Endothelial cell of umbilical vein (primary cell): ENCODE data around the gene CASKIN1. TPM values are rescaled to one million over a fixed set of nuclear protein-coding genes. Genes with fewer than 3 reads are reported as not detected.

ENCODE experiments used
- BruUV-seq: library from RNA; stranded (reverse); fragments of 400-500 nt; replicated peaks from 2 replicates; lab custom pipeline; 2021; lab: Mats Ljungman, UMichigan
- CTCF ChIA-PET: fragments of 300-600, 350-600 bp; sonication (Branson Sonifier 250); formaldehyde crosslinking; loops from one replicate; lab custom pipeline; 2021; ENCODE audit warnings: antibody characterized with exemption, inconsistent platforms; lab: Charles Lee
- POLR2A ChIA-PET: fragments of 300-600, 350-600 bp; sonication (Branson Sonifier 250); formaldehyde crosslinking; loops from one replicate; lab custom pipeline; 2021; ENCODE audit warnings: antibody characterized with exemption, inconsistent platforms; lab: Charles Lee
- DNase-seq: peaks from one replicate; pipeline ENCODE4 v3.0.0-alpha.2; 2011; ENCODE audit warnings: low read depth, low spot score
- FAIRE-seq: peaks from 2 replicates; lab custom pipeline; 2011; peaks lifted over from hg19 to GRCh38; lab: Jason Lieb, UNC
- H2AFZ ChIP-seq: 2 replicates; pipeline ENCODE4 v1.6.0; 2012; ENCODE audit warnings: low read depth, low read length, control low read depth, inconsistent platforms
- H3K27ac ChIP-seq: 2 replicates; pipeline ENCODE4 v1.5.1; 2011; ENCODE audit warnings: low read depth, mild to moderate bottlenecking, control low read depth, low read length, moderate library complexity; ENCODE audit not compliant: insufficient read depth
- H3K27me3 ChIP-seq, 2 experiments: 2 replicates each; pipeline versions ENCODE4 v1.6.0 to v1.6.1; 2011; ENCODE audit warnings: low read length in 2 of 2, mixed read lengths in 1 of 2; ENCODE audit not compliant: control insufficient read depth in 2 of 2, insufficient read depth in 2 of 2
- H3K36me3 ChIP-seq, 2 experiments: 2 replicates in 1 of 2; 3 replicates in 1 of 2; pipeline ENCODE4 v1.5.1; 2011; ENCODE audit warnings: low read length in 2 of 2, mild to moderate bottlenecking in 1 of 2, moderate library complexity in 1 of 2; ENCODE audit not compliant: control insufficient read depth in 2 of 2, insufficient read depth in 2 of 2; ENCODE audit errors: extremely low read depth in 1 of 2
- H3K4me1 ChIP-seq: 3 replicates; pipeline ENCODE4 v1.5.1; 2011; ENCODE audit warnings: mild to moderate bottlenecking, low read length; ENCODE audit not compliant: control insufficient read depth, insufficient read depth; ENCODE audit errors: extremely low read depth
- H3K4me2 ChIP-seq: 2 replicates; pipeline ENCODE4 v1.6.1; 2011; ENCODE audit warnings: low read length, control low read depth, mixed read lengths; ENCODE audit not compliant: insufficient read depth
- H3K4me3 ChIP-seq, 3 experiments: fragments of 200-600 bp in 1 of 3; sonication (generic), shearing (Covaris generic) in 1 of 3; replicated peaks in 1 of 3; 2 replicates each; pipeline ENCODE4 v1.5.1; 2011 to 2016; ENCODE audit warnings: control low read depth in 3 of 3, low read length in 3 of 3, mild to moderate bottlenecking in 2 of 3, inconsistent platforms in 1 of 3, low read depth in 1 of 3, moderate library complexity in 1 of 3; ENCODE audit not compliant: insufficient read depth in 1 of 3
- H3K79me2 ChIP-seq: 2 replicates; pipeline ENCODE4 v1.6.0; 2012; ENCODE audit warnings: low read length, inconsistent platforms; ENCODE audit not compliant: control insufficient read depth, insufficient read depth
- H3K9ac ChIP-seq: replicated peaks from 2 replicates; pipeline ENCODE3; 2011; ENCODE audit warnings: low read length, control low read depth; ENCODE audit not compliant: insufficient read depth; ENCODE audit errors: extremely low read depth
- H3K9me1 ChIP-seq: replicated peaks from 3 replicates; pipeline ENCODE4 v1.6.0; 2011; ENCODE audit warnings: mild to moderate bottlenecking, low read length; ENCODE audit not compliant: control insufficient read depth, insufficient read depth; ENCODE audit errors: extremely low read depth
- H3K9me3 ChIP-seq: replicated peaks from 2 replicates; pipeline ENCODE4 v1.5.1; 2012; ENCODE audit warnings: low read length, inconsistent platforms; ENCODE audit not compliant: control insufficient read depth, insufficient read depth
- H4K20me1 ChIP-seq: replicated peaks from 2 replicates; pipeline ENCODE3; 2011; ENCODE audit warnings: mild to moderate bottlenecking, low read length; ENCODE audit not compliant: control insufficient read depth, insufficient read depth; ENCODE audit errors: extremely low read depth
- EZH2 ChIP-seq: IDR thresholded peaks from 2 replicates; pipeline ENCODE4 v1.6.1; 2012; ENCODE audit warnings: borderline replicate concordance, low read depth, mild to moderate bottlenecking, moderate library complexity, low read length, inconsistent platforms; ENCODE audit not compliant: severe bottlenecking
- FOS ChIP-seq: IDR thresholded peaks from 2 replicates; pipeline ENCODE4 v1.6.1; 2011; ENCODE audit warnings: mild to moderate bottlenecking, low read length, moderate library complexity, borderline replicate concordance; ENCODE audit not compliant: insufficient read depth
- GATA2 ChIP-seq: IDR thresholded peaks from 2 replicates; pipeline ENCODE4 v1.7.0; 2011; ENCODE audit warnings: low read depth, mild to moderate bottlenecking, moderate library complexity, mixed read lengths, low read length; ENCODE audit not compliant: insufficient read length, insufficient read depth
- JUN ChIP-seq: IDR thresholded peaks from 2 replicates; pipeline ENCODE4 v1.6.1; 2011; ENCODE audit warnings: borderline replicate concordance, low read depth; ENCODE audit not compliant: insufficient read length, insufficient read depth
- MAX ChIP-seq: IDR thresholded peaks from 2 replicates; pipeline ENCODE4 v1.6.1; 2011; ENCODE audit not compliant: insufficient read depth, insufficient read length
- MYC ChIP-seq: IDR thresholded peaks from one replicate; pipeline ENCODE4 v1.6.1; 2011; ENCODE audit warnings: mild to moderate bottlenecking, low read depth, low read length
- POLR2A ChIP-seq: IDR thresholded peaks from 2 replicates; pipeline ENCODE4 v1.6.1; 2012; ENCODE audit warnings: low read depth, mild to moderate bottlenecking, control low read depth, low read length
- POLR2AphosphoS5 ChIP-seq: IDR thresholded peaks from 2 replicates; pipeline ENCODE4 v1.6.1; 2012; ENCODE audit warnings: low read depth, mild to moderate bottlenecking, control low read depth, low read length, moderate library complexity; ENCODE audit not compliant: insufficient read depth
- dilution Hi-C: fragments of 300-500 bp; cut with MboI; formaldehyde crosslinking; loops from one replicate; pipeline ENCODE4 v1.15.0; 2019; ENCODE audit warnings: low sequenced_read_pairs; ENCODE audit not compliant: extremely low pct_ligation_motif_present
- intact Hi-C: fragments of 100-400 bp; cut with micrococcal nuclease; formaldehyde crosslinking; loops from one replicate; pipeline ENCODE4 v1.10.0; 2022
- polyA plus RNA-seq, 4 experiments: library from polyadenylated mRNA; depleted of rRNA in 3 of 4; stranded (reverse) in 3 of 4; unstranded in 1 of 4; fragments of >200 nt; gene quantifications; 2 replicates each; pipeline versions ENCODE4 v1.2.1 to v1.2.3, GENCODE V29; 2011 to 2012; ENCODE audit warnings: missing spikeins in 1 of 4
- total RNA-seq: library from RNA; stranded (reverse); gene quantifications from 2 replicates; pipeline ENCODE4 v1.2.3, GENCODE V29; 2021
- TF ChIP-seq, protein P1 (sequence below), 2 donors: IDR thresholded peaks; 1 replicate in 1 of 2; 2 replicates in 1 of 2; pipeline ENCODE4 v1.5.1; 2011; ENCODE audit warnings: low read length in 2 of 2, mild to moderate bottlenecking in 2 of 2, moderate library complexity in 2 of 2, control low read depth in 1 of 2, inconsistent platforms in 1 of 2, low read depth in 1 of 2; ENCODE audit not compliant: insufficient read depth in 1 of 2; ENCODE audit errors: extremely low read depth in 1 of 2

The CASKIN1 gene
- total and polyA plus RNA-seq, 2 donors (not counting 3 experiments of a cell fraction or from before 2014, with no cell fraction given): 0.11 to 0.58 TPM

DNA sequence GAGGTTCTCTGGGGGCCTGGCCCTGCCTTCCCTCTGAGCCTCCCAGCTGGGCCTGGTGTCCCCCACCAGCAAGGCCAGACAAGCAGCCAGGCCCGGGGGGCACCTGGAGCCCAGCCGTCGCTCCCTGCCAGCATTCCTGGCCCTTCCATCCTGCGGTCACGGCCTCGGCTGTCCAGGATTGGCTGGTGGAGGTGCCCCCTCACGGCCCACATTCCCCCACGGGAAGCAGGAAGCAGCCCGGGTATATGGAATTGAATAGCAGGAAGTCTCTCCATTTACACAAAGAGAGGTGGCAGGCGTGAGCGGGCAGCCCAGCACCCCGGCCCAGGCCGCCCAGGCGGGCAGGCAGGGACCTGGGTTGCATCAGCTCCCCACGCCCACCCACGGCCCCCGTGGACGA lies 26.3 kb downstream of the CASKIN1 start:
- H3K4me3 ChIP-seq: peak overlapping the region; percentile 40 to 71 (median 57)
- peak overlapping the region; percentile 65 for H3K4me2 ChIP-seq
- no peaks in the 10 kb centered on the region for H4K20me1 ChIP-seq
- no peaks in the 10 kb centered on the region for H3K9me1 ChIP-seq
- no peaks in the 10 kb centered on the region for H3K9me3 ChIP-seq
- FAIRE-seq: peak; percentile 99
- POLR2A ChIA-PET: interaction anchor here (0.5 to 2.2 kb wide), 5 partner anchors 11 to 28 kb away, joined by 3 to 32 read pairs (median 4); partner anchors contain the start of gene TRAF7
- peaks cover 52% of the 10 kb centered on the region for H3K79me2 ChIP-seq
- H3K9ac ChIP-seq: peak overlapping the region; percentile 91
- intact Hi-C loops (loop anchor here (1.0 to 2.0 kb wide), 3 partner anchors 15 to 81 kb away; partner anchors contain the start of genes E4F1, ECI1 and TRAF7), dilution Hi-C loops (loop anchor here (25.0 kb wide), 1 partner anchor 133 kb away; the partner anchor contains the start of genes NHERF2, NTHL1 and TSC2)
- H3K27ac ChIP-seq: peak overlapping the region; percentile 99
- H3K27me3 ChIP-seq: no peaks in the 10 kb centered on the region
- peak; percentile 96 for TF ChIP-seq POLR2AphosphoS5
- no peak for TF ChIP-seq EZH2
- no peak for TF ChIP-seq GATA2
- TF ChIP-seq, protein P1, sequence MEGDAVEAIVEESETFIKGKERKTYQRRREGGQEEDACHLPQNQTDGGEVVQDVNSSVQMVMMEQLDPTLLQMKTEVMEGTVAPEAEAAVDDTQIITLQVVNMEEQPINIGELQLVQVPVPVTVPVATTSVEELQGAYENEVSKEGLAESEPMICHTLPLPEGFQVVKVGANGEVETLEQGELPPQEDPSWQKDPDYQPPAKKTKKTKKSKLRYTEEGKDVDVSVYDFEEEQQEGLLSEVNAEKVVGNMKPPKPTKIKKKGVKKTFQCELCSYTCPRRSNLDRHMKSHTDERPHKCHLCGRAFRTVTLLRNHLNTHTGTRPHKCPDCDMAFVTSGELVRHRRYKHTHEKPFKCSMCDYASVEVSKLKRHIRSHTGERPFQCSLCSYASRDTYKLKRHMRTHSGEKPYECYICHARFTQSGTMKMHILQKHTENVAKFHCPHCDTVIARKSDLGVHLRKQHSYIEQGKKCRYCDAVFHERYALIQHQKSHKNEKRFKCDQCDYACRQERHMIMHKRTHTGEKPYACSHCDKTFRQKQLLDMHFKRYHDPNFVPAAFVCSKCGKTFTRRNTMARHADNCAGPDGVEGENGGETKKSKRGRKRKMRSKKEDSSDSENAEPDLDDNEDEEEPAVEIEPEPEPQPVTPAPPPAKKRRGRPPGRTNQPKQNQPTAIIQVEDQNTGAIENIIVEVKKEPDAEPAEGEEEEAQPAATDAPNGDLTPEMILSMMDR (IDR thresholded peaks at IDR 0.05; ENCODE audit: extremely low read depth in 1 of 2, insufficient read depth in 1 of 2, low read depth in 1 of 2, low read length in 2 of 2): peak in 1 of 2 donors; percentile 2
- TF ChIP-seq JUN: no peak
- TF ChIP-seq POLR2A: peak; percentile 91
- TF ChIP-seq MAX: peak; percentile 8
- TF ChIP-seq MYC: no peak
- TF ChIP-seq FOS: no peak
- peaks cover 24% of the 10 kb centered on the region for H3K4me1 ChIP-seq
- no peak overlapping the region for H2AFZ ChIP-seq
- BruUV-seq: no TSS peak
- H3K36me3 ChIP-seq: peaks cover 17 to 55% of the 10 kb centered on the region in 2 experiments
- CTCF ChIA-PET: interaction anchor here (1.4 to 2.2 kb wide), 4 partner anchors 11 to 82 kb away, joined by 5 to 14 read pairs (median 9); partner anchors contain the start of genes ECI1 and TRAF7
- DNase-seq: peak; percentile 95
